GM20431 (cell line): ENCODE data around the gene ECEL1.

Experiments used
- in situ Hi-C: fragments of 300-500 bp; cut with MseI, MboI; formaldehyde crosslinking; loops from one replicate; pipeline ENCODE4 v1.15.0; 2020; ENCODE audit warnings: low sequenced_read_pairs; ENCODE audit not compliant: unreplicated experiment

The ECEL1 gene

DNA sequence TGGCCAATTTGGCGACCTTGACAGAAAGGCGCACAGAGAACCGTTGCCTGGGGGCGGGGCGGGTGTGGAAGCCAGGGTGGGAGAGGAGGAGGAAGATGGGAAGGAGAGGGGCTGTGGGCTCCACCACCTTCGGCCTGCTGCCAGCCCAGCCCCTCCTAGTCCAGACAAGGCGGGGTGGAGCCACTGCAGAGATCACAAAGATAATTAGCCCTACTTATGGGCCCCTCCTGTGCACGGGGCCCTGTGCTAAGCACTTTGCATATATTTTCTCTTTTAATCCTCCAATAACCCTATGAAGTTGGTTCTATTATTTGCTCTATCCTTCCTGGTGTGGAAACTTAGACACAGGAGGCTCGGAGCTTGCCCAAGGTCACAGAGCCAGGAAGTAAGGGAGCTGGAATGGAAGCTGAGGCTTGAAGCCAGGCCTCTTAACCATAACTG, 13.7 kb upstream of the ECEL1 start:
- in situ Hi-C loops, result no loop called here

DNA sequence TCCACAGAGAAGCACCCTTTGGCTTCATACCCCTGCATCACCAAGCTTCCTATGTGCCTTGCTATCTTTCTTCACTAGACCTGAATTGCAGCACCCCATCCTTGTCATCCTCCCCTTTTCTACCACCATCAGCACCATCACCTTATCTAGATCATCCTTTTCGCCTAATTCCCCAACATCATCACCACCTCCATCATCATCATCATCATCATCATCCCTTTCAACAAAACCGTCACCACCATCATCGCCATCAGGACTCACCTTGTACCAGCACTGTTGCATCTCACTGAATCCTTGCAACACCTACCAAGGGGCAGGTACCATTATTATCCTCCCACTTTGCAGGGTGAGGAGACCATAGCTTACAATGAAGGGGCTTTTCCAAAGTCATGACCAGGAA, 10.8 kb upstream of the ECEL1 start:
- in situ Hi-C loops, result no loop called here

DNA sequence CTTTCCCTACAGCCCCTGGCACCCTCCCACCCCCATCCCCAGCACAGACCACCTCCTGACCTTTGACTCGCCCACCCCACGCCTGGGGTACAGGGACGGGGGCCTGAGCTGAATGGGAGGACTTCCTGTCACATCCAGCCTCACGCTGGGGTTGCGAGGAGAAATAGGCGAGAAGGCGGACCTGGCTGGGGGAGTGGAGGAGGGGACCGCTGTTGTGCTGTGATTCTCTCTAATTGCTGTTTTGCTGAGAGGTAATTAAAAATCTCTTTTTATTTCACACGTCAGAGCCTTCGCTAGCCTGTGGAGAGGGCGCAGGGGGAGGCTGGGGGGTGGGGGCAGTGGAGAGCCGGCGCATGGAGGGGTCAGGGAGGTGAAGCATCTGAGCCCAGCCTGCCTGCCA, 9.7 kb upstream of the ECEL1 start:
- in situ Hi-C loops, result no loop called here

DNA sequence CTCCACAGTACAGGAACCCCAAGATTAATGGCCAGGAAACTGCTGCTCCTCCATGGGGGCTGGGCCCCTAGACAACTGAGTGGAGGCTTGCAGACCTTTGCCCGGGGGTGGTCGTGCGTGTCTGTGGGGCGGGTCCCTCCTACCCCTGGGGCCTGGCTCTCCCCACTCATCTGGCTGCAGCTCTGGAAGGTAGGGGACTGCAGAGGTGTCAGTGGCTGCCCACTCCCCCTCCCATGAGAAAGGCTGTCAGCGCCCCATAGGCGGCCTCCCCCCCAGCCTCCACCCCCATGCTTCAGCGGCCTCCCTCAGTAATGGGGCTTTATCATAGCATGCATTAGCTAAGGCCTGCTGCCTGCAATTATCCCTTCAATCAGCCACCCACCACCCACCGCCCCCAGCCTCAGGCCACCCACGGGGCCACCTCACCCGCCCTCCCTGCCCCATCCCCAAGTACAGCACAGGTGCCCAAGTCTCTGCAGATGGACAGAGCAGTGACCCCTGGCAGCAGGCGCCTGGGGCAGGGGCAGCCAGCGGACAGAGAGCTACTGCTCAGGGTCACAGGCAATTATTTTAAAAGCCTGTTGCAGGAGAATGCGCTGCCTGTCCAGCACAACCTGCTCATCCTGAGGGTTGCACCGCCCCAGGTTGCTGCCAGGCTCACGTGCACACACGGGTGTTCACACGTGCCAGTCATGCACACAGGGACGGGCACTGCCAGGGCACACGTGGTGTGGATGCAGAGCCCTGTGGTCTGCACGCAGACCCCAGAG, 9.1 kb upstream of the ECEL1 start:
- in situ Hi-C loops, result no loop called here

DNA sequence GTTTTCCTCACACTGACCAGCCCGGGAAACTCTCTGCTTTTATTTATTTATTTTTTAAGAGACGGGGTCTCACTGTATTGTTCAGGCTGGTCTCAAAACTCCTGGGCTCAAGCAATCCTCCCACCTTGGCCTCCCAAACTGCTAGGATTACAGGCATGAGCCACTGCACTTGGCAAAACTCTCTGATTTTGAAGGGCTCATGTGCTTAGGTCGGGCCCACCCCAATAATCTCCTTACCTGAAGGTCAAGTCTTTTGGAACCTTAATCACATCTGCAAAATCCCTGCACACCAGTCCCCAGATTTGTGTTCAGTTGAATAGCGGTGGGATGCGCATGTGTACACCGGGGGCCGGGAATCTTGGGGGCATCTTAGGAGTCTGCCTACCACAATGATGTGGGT, 7.7 kb upstream of the ECEL1 start:
- in situ Hi-C loops, result no loop called here

DNA sequence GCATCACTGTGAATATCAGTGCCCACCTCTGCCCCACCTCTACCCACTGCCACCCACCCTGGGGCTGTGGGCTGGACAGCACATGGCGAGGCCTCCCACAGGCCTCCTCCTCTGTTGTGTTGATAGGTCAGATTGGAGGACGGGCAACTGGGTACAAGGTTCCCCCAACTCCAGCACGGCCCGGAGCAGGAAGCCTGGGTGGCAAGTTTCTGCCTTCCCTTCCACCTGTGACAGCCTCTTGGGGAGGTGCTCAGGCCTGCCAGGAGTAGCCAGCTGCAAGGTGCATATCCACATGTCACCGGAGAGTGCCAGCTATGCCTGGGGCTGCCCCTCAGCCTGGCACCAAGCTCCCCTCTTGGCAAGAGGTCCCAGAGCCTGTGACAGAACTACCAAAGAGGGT, 6.9 kb upstream of the ECEL1 start:
- in situ Hi-C loops, result no loop called here

DNA sequence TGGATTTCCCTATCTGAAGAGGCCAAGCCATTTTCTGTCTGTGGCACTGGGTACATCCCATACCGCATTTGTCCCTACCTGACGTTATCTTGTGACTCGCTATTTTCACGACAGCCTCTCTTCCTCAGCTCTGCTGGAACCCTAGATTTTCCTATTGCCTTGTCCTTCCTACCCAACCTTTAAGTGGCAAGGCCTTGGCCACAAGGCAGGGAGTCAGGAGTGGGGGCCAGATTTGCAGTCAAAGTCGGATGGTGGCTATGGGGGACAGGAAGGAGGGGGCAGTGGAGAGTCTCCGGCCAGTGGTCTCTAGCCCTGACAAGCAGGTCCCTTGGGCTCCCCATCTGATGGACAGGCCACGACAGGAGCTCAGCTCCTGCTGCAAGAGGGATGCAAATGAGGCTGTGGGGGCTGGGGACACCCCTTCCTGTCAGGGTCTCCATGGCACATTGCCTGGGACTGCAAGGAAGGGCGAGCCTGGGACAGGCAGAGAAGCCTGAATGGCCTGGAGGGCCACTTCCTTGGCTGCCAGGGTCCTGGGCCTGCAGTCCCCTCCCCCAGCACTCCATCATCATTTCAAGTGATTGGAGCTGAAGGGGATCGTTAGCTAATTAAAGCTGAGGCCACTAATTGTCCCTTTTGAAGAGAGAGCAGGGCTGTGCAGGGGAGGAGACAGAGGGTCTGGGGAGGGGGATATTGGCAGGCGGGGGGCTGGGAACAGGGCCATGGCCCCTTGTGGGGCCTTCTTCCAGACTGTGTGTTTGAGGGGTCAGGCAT, 6.3 kb upstream of the ECEL1 start:
- in situ Hi-C loops, result no loop called here

DNA sequence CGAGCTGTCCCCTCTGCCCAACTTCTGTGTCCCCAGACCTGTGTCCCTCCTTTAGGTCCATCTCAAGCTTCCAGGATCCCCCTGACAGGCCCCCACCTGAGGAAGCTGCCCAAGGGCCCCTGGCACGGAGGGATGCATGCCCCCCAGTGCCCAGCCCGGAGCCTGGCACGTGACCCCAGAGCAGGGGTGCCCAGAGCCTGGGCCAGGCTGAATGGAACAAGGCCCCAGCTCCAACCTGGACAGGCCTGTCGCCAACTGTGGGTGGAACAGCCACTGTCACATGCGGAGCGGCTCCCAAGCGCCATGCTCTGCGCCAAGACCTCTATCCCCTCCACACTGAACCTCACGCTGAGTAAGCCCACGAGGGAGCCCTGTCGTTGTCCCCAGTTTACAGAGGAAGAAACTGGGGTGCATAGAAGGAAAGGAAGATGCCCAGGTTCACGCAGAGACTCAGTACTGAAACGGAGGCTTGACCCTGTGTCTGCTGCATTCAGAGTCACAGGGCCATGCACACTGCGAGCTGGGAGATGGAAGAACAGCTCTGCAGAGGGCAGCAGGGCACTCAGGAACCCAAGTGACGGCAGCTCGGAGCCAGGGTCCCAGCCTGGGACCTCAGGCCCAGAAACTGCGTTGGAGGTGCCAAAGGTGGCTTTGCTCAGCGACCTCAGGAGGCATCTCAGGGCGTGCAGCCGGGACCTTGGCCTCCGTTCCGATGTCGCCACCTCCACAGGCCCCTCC, 5.5 kb upstream of the ECEL1 start:
- in situ Hi-C loops, result no loop called here

DNA sequence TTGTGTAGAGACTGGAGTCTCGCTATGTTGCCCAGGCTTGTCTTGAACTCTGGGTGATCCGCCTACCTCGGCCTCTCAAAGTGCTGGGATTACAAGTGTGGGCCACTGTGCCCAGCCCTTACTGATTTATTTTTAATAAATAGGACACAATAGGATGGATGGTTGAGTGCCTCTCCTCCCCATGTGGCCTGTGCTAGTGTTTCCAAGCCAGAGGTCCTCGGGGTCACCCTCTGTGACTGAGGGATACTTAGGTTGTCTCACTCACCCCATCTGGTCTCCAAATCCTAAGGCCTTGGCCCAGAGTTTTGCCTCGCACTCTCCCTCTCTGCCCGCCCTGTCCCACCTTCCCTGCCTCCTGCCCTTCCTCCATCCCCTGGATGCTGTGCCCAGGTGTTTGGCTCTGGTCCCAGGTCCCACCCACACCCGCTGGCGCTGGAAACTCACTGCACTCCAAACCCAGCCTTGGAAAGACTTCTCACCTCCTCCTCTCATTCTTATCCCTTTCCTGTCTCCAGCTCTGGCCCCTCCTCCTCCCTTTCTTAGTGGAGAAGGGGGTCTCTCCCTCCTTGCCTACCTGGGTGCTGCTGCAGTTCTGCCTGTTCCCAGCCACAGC, 4.7 kb upstream of the ECEL1 start:
- in situ Hi-C loops, result no loop called here

DNA sequence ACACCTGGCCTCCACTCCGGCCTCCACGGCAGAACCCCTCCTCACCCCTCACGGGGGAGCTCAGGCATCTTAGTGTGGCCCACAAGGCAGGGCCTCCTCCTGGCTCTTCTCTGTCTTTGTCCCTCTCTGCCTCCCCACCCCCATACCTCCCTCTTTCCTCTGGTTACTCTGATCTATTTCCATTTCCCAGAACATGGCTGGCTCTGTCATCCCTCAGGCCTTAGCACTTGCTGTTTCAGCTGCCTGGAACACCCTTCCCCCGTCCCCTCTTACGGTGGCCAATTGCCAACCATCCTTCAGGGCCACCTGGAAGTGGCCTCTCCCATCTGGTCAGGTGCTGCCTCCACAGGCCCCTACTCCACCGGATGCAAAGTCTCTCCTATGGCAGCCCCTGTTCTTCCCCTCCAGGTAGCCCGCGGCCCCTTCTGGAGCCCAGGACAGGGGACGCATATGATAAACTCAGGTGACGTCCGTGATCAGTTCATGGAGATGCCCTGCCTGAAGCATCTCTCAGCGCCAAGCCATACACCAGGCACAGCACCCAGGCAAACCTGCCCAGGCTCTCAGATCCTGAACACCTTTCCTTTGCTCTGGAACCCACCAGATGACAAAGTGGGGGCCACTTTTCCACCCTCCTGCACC, 3.6 kb upstream of the ECEL1 start:
- in situ Hi-C loops, result no loop called here

DNA sequence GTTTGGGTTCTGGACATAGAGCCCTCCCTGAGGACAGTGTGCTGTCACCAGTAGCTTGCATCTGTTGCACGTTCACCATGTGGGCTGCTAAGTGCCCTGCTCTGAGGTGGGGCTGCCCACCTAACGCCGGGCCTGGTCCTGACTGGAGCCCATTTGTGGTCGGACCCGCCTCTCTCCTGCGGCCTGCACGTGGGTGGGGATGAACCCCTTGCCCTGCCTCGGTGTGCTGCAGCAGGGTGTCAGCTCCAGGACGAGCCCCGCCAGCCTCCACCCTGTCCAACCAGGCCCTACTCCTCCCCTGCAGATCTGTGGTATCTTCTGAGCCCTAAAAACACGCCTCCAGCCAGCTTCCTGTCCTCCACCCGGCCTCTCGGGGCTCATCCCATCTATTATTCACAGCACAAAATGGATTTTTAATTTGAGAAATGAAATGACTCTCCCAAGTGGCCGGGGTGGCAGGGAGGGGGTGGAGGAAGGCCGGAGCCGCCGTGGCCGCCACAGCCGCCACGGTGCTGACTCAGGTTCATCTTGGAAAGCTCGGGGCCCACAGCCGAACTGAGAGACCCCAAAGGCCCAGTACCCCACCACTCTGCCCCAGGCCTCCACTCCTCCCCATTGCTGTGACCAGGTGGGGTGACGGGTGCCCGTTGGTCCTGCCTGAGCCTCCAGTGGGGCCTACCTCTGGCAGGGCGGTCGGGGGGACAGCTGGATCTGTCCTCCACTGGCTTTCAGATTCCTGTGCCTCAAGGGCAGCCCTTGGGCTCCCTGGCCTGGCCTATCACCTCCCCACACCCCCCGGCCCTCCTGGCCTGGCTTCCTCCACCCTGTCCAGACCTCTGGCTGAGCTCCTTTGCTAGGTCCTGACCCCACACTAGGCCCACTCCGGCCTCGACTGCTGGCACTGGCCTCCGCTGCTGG, 2.8 kb upstream of the ECEL1 start:
- in situ Hi-C loops, result no loop called here

DNA sequence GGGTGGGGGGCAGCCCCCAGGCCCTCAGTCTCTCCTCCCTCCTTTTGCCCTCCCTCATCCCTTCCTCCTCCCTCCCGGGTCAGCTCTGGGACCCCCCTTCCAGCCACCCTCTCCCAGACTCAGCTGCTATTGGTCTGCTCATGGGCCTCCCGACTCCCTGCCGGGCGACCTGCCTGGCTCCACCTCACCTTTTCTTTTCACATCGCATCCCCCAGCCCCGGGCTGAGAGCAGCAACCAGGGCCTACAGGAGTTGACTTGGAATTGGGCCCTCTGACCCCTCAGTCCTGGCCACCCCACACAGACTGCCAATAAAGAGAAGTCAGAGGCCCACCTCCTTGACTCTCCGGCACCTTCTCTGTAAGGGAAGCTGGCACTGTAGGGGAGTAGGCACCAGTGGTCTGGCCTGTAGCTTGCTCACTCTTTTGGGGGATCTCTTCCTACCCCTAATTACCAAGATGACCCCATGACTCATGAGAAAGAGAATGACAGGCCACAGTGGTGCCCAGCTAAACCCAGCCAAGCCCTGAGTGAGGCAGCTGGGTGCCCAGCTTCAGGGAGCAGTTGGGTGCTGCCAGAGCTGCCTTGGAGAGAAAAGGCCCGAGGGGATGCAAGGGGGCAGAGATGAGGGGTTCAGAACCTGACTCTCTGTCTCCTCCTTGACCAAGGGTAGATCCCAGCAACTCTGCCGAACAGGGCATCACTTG, 2.0 kb upstream of the ECEL1 start:
- in situ Hi-C loops, result no loop called here

DNA sequence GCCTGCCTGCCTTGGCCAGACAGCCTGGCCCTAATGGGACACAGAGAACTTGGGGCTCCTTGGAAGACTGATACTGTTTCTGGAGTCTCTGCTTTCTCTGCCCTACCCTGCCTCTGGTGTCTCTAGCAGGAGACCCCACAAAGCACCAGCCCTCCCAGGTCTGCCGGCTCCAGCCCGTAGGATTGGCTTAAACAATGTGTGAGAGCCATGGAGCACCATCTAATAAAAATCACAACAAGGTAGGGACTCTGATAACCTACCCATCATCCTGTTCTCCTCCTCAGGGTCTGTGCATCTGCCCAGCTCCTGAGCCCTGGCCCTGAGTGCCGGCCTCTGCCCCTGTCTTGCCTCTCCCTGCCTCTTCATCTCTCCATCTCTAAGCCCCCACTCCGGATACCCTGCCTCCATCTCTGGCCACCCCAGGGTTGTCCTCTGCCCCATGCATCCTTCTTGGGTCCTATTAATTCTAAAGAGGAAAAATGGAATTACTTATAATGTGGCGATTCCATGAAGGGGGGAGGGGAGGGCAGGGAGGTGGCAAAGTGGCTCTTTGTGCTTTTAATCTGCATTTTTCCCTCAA, 1.2 kb upstream of the ECEL1 start:
- in situ Hi-C loops, result no loop called here

DNA sequence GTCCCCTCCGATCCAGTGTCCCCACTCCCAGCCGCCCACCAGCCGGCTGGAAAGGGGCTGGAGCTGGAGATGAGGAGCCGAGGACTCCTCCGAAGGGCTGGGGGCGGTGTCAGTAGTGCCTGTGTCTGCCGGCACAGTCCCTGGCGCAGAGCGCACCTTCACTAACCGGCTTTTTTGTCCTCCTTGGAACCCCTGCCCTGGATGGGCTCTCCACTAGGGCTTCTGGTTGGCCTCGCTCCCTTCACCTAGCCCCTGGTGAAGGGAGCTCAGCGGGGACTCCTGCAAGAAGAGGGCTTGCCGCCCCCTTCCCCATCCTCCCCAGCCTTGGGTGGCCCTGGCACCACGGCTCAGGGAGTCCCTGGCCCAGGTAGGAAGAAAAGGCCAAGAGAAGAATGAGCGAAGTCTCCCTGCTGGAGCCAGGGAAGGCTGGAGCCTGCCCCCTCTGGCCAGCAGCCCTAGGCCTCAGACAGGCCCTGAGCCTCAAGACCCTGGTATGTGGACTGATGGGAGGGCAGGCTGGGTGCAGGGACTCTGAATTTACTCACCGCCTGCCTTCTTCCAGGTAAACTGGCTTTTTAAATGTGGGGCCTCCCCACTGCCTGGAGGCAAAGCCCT, 570 bp upstream of the ECEL1 start:
- in situ Hi-C loops, result no loop called here

DNA sequence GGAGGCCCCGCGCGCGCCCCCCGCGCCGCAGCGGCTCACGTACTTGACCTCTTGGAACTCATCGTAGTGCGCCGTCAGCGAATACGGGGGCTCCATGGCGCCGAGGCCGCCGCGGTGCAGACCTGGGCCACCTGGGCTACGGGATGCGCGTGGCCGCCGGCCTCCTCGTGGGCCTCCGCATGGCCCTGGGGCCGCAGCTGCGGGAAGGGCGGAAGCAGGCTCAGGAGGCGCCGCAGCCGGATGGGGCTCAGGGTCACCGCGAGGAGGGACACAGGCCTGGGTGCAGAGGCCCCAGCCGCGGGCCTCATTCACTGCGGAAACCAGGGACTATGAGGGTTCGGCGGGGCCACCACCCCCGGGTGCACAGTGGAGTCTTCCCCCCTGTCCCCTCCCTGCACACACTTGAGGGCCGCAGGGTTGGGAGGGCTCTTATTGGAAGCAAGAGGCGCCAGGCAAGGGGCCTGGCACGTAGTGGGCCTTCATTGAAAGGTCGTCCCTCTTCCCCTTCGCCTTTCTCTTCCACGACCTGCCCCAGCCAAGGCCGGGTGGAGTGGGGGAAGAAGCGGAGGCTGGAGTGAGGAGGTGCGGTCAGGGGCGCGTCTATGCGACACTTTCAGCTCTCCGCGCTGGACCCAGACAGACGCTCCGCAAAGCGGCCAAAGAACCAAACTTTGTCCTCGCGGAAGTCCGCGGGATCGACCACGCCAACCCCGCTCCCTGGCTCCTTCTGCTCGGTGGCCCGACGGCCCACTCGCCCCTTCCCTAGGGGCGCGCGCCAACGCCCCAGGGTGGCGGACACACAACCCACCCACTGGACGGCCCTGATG, 863 bp downstream of the ECEL1 start:
- in situ Hi-C loops, result no loop called here

DNA sequence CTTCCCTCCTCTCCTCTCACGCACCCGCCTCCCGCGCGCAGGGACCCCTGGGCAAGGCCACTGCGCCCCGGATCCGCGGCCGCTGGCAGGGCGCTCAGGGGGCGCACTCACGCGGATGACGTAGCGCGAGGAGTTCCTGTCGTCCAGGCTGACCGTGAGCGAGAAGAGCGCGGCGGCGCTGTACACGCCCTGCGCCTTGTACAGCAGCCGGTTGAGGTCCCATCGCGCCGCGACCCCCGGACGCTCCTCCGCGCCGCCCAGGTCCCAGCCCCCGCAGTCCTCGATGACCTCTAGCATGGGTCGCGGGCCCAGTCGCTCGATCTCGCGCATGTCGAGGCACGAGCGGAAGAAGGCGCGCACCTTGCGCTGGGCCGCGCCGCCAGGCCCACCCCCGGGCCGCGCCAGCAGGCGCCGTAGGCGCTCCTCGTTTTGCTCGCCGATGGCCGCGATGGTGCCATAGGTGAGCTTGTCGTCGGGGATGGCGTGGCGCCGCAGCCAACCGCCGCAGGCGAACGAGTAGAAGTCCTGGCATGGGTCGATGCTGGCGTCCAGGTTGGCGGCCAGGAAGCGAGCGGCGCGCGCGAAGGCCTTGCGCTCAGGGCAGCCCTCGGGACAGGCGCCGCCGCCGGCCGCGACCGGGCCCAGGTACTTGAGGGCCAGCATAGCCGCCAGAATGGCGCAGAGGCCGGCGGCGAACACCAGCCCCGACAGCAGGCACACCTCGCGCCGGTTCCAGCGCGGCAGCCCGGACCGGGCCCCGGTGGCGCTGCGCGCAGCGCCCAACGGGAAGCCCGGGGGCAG, 1.7 kb downstream of the ECEL1 start:
- in situ Hi-C loops, result no loop called here
